ENCODE measurements around the gene RALGPS1.
A peak's percentile ranks its signal among the peaks of the same experiment; 100 is the strongest.

RALGPS1 gene

DNA sequence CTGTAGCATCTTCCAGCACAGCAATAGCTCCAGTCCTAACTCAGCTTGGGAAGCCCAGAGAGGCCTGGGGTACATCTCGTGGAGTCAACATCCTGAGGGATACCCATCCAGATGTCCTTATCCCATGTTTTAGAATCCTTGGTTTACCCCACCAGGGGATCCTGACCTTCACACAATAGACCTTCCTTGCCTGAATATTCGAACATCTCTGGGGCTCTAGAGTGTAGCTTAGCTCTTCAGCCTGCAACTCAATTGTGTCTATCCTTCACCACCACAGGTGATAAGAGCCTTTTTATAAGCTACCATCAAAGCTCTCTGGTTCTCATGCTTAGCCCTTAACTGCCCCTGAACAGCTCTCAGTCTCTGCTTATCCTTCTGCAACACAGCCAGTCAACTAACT lies 7.5 kb upstream of the RALGPS1 start:
- no peak for DNase-seq

DNA sequence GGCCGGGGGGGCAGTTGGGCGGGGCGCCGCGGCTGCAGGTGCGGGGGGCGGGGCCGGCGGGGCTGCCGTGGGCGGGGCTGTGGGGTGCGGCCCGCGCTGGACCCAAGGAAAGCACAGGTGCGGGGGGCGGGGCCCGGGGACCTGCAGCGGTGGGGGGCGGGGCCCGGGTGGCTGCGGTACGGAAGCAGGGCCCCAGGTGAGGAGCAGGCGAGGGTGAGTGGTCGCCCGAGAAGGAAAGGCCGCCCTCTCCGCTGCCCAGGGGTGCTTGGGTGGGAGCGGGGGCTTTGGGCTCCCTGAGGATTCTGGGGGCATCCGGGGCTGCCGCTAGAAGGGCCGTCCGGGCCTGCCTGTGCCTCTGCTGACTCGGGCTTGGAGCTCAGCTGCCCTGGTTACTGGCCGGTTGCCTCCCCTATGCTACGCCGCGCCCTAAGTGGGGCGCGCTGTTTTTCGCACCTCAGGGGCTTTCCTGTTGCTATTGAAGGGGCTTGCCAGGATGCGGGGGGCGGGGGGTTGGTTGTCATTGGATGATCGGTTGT lies 767 bp downstream of the RALGPS1 start:
- DNase-seq: peak; percentile 7 to 40 (median 11)

DNA sequence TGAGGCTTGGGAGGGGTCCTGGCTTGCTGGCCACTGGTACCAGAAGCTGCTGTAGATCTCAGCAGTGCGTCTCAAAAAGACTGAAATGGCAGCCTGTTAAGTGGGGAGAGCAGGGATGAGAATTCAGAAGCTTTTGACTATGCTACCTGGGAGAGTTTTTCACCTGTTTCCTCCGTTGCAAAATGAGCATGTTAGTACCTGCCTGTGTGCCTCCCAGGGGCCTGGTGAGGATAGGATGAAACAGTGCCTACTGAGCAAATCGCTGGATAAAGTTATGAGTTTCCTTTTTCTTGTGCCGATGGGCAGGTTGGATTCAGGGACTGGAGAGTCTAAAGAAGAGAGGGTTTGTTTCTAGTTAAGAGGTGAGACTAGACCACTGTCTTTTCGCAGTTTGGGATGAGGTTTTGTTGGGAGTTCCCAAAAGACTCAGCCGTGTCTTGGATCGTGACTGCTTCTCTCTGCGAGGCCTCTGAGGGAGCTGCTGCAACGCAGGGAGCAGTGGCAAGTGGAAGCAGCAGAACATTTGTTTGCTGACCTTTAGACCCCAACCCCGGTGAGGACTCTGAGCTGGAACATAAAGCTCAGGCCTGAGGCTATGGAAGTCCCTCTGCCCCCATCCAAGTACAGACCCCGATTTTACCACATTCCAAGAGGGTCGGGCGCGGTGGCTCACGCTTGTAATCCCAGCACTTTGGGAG lies 1.4 kb downstream of the RALGPS1 start:
- DNase-seq: no peak

DNA sequence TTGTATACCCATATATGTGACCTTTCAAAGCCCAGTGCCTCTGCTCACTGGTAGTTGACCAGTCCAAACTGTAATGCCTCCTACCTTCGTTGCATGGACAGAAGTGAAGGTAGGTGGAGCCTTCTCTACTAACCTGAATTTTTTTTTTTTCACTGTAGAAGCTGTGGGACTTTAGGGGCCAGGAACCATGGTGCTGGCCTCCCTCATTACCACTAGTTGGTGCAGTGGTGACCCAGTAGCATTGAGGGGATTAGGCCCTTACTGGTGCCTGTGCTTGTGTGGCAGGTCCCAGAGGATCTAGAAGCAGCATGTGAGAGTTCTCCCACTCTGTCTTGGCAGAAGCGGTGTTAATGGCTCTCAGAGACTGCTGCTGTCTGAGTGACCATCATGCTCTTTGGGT lies 2.3 kb downstream of the RALGPS1 start:
- peak in 1 of 5 experiments; percentile 11 for DNase-seq

DNA sequence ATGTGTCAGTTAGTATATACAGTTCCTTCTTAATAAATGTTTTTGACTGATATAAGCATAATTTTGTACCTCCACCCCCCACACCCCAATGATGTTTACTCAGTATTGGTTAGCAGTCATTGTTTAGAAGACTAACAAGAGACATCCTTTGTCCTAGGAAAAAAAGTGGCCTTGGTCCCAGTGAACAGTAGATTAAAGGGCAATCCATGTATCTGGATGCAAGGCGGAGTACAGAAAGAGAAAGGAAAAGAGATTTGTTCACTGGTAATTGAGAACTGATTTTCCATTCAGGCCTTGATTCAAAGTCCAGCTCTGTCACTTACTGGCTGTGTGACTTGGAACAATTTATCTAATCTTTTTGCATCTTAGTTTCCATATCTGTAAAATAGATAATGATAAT lies 4.6 kb downstream of the RALGPS1 start:
- DNase-seq: no peak

DNA sequence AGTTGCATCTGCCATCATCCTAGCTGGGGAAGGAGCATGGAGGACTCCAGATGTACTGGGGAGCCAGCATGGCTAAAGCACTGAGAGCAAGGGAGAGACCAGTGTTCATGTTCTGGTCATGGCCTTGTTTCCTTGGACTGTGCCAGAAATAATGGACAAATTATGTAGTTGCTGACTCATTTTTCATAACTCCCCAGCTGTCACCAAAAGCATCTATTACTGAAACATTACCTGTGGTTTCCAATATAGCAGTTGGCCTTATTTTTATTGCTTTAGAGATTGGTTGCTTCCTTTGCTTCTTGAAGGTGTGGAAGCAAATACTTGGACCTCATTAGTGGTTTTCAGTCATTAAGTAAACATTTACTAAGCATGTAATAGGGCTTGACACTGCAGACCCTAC lies 11.3 kb downstream of the RALGPS1 start:
- DNase-seq: no peak

DNA sequence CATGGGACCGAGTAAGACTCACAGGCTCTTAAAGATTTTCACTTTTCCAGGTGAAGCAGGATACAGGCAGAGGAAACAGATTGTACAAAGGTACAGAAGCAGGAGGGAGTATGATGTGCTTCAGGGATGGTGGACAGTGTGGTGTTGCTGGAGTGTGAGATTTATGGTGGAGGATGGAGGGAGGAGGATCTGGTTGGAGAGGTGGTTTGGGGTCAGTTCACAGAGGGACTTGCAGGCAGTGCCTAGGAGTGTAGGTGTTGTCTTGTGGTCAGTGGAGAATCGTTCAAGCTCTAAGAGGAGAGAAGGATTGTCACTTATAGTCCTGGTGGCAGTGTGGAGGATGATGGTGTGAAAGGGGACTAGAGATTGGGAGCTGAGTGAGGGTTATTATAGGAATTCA lies 11.8 kb downstream of the RALGPS1 start:
- DNase-seq: no peak

DNA sequence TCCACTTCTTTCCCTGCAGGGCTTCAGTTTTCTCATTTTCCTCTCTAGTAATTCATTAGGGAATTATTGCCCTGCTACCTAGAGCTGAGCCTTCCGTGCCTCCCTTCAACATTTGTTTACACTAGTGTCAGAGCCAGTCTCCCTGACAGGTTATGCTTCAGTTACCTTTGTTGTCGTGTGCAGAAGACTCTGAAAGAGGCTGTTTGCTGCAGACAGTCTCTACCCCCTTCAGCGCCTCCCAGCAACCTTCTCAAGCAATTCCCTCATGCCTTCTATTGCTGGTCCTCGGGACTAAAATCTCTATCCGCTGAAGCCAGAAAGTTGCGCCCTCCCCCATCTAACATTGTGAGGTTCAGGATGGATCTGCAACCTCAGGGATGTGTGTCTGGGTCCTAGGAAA lies 12.8 kb downstream of the RALGPS1 start:
- DNase-seq: no peak

DNA sequence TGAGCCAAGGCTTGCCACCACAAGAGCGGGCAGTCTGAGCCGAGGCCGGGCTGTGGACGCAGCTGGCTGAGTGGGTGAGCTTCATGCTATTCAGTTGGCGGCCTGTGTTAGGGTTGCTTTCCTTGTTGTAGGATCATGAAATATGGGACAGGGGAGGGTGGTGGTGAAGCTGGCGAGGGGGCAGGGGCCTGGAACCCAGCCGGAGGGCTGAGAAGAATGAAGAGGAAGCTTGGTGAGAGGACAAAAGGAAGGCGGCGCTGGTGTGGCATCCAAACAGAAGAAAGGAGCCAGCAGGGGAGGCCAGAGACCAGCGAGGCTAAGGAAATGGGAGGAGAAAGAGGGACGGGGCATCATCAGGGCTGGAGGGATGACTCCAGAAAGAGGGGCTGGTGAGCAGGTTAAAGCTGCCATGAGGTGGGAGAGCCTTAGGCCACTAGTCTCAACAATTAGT lies 18.3 kb downstream of the RALGPS1 start:
- no peak for DNase-seq

DNA sequence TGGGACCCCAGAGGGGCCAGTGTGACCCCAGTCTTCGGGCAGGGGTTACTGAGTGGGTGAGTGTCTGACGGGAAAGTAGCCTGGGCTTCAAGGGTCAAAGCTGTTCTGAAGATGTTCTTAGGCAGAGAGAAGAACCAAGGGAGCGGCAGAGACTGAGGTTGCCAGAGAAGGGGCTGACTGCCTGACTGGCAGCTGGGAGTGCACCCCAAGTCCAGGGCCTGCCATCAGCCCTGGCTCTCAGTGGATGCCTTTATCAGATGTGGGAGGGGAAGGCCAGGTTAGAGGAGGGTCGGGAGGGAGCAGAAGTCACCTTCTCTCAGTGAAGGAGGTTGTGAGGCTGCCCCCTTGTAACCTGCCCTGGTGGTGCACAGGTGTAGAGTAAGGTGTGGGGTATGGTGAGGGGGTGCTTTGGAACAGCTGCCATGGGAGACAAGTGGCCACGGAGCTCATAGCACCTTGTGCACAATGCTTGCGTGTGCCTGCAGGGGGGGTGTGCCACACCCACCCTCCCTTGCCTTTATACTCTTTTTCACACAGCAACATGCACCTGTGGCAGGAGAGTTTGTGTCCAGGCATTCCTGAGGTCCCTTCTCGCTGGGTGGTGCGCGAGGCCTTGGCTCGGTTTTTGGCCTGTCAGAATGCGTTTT lies 18.9 kb downstream of the RALGPS1 start:
- DNase-seq: no peak

DNA sequence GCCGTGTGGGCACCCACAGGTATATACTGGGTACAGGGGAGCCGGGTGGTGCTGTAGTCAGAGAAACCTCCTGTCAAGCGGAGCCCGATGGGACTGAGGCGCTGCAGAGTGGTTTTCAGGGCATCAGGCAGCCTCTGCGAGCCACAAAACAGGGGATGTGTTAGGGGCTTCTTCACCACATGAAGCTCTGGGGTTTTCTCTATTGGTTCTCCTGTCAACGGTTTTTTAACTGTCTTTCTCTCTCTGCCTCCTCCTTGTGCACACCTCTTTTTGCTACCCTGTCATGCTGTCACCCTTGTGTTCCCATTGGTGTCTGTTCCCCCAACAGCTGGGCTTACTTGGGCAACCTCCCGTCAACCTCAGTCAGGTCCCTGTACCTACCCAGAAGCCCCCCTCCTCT lies 19.9 kb downstream of the RALGPS1 start:
- DNase-seq: no peak

DNA sequence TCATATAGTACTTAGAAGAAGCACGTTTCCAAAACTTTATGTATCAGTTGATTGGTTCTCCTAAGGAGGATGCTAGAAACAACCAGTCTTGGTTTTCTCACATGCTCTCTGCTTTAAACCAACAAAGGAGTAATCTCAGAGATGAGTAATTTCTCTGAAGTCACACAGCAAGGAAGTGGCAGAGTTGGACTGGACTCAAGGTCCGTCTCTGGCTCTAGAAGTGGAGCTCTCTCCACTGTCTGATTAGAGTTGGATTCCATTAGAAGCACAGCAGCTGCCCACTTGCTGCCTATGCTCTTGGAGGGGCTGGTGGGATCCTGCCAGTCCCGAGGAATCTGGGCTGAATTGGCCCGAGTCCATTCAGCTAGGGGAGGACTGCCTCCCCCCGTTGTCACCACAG lies 21.0 kb downstream of the RALGPS1 start:
- DNase-seq: no peak

DNA sequence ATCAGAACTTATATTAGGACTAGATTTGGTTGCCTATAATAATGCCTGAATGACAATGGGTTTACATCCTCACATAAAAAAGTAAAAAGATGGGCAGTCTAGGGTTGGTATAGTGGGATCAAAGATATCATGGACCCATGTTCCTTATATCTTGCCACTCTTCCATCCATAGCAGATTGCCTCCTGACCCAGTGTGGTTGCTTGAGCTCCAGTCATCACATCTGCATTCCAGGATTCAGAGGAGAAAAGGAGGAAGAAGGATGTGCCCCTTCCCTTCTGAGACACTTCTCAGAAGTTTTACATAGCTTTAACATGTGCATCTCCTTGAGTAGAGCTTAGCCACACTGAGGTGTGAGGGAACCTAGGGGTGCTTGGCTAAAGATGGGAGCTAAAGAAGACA lies 22.9 kb downstream of the RALGPS1 start:
- DNase-seq: no peak

DNA sequence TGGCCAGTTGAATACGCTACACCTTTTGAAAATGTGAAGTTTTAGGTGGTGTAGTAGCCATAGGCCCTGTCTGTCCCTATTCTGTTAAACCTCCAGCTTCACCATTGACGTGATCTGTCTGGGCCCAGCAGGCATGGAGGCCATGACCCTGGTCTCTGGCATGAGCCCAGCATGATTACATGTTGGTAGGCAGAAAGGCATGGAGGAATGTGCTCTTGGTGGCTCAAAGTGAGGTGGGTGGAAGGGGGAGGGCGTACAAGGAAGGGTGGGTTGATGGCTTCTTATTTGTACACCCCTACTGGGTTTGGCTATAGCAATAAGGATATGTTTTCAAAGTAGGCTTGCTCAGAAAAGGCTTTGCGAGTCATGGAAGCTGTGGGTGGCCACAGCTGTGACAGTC lies 23.7 kb downstream of the RALGPS1 start:
- no peak for DNase-seq

DNA sequence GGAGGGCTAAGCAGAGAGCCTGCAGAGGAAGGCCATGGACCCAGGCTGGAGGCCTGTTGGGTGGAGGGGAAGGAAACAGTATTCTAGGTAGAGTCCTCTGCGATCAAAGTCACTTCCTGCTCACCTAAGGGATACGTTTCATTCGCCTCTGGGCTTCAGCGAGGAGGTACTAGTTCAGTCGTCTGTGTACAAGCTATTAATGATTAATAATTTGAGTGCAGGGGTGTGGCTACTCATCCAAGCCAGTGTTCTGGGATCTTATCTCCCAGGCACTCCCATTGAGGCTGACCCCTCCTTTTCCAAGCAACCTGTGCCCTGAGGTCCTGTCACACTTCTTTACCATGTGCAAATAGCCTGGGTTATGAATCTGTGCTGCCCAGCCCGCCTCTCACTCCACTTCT lies 25.2 kb downstream of the RALGPS1 start:
- DNase-seq: no peak

DNA sequence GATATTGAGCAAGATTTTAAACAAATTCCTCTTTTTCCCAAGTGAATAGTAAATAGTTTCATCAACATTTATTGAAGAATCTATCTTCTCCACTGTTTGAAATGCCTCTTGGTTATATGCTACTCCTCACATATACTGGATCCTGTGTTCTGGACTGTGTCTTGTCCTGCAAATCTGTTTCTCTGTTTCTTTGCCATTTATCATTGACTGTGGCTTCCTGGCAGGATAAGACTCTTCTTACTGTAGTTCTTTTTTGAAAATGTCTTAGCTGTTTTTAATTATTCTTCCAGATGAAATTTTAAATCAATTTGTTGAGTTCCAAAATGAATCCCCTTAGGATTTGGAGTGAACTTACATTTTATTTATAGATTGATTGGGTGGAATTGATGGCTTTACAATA lies 27.8 kb downstream of the RALGPS1 start:
- no peak for DNase-seq

DNA sequence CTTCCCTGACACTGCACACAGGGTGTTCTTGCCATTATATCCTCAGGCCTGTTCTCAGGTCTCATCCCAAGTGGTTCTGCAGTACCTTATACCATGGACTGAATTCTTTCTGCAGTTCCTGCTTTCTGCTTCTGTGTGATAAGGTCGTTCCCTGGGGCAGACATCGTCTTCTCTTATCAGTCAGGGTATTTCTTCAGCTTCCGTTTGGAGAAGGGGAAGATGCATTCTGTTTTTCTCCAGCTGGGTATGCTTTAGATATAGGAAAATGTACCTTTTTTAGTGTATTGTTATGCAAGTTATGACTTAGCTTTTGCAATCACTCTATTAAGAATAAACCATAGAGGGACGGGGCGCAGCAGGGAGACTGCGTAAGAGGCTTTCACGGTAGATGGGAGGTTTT lies 31.1 kb downstream of the RALGPS1 start:
- DNase-seq: no peak

DNA sequence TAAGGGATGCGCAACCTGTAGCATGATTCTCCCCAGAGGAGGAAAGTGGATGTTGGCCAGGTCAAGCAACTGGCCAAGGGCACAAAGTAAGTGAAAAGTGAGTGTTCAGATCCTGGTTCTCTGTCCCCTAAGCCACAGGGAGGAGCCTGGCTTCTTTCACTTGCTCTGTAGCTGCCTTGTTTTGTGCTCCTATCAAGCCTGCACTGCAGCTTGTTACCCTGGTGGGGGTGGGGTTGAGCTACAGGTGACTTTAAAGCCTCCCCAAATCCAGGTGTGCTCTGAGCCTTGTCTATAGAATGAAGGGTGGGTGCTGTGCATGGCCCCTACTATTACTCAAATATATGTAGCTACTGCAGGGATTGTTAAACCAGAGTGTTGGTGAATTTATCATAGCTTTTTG lies 32.9 kb downstream of the RALGPS1 start:
- DNase-seq: peak in 1 of 5 experiments; percentile 25

DNA sequence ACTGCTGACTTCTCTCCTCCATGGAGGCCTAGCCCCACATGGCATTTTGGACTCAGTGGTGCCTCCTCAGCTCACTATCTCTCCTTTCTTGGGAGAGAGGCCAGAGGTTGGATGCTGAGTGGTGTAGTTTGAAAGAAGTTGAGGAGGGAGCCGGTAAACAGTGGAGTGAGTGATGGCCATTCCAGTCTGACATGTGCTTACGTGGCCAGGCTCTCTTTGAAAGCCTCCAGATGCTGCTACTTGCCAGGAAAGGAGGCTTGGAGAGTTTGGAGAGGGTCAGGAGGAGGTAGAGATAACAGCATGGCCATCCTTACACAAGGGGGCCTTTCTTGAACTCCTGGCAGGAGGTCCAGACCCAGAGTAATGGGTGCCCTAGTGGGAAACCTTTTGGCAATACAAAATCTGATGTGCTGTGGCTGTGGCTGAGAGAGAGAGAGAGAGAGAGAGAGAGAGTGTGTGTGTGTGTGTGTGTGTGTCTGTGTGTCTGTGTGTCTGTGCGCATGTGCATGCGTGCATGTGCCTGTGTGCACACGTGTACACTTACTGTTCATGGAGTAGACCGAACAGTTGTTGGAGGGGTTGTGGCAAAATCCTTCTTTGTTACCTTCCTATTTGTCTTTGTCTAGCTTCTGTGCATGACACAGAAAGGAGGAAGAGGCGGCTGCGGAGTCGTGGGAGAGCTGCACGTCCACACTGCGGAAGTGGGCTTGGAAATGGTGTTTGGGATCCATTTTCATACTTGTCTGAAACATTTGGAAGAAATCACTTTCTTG lies 37.8 kb downstream of the RALGPS1 start:
- no peak for DNase-seq

DNA sequence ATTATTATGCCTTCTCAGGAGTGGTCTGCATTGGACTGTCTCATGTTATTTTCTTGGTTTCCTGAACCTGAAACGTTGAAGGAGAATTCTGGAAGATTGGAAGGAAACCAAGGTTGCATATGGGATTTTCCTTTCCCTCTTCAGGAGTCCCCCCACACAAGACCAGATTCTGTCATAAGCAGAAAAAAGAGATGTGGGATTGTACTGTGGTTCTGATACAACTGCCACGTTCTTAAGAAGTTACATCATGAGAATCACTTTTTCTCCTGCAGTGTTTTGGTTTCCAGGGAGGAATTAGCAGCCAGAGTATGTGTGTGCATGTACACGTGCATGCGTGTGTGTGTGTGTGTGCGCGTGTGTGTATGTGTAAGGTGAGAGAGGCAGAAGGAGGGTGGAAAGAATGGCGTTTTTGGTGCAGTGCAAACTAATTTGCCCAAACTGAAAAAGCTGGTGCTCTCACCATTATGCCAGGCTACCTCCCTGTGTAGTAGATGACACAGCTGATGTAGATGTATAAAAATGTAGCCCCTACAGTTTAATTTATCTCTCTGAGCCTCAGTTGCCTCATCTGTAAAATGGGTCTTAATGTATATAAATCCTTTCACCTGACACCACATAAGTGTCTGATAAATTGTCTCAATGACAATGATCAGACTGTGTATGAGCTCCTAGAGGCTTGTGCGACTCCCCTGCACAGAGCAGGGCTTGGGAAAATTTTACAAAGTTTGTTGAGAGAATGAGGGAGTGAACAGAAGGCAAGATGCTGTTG lies 38.6 kb downstream of the RALGPS1 start:
- DNase-seq: no peak

DNA sequence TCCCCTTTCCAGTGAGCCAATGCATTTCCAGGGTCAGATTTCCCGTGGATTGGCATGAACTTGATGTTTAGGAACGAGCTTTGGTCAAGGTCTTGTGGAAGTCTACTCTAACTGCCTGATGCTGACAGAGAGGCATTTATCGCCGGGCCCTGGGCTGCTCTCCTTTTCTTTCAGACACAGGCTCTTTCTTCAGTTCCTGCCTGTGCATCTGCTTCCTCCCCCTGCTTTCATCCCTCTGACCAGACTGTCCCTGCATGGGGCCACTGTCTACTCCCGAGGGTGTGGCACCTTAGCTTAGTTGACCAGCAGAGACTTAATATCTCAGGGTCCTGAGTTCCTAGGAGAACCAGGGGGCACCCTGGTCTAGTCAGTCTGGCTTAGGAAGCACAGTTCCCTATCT lies 41.2 kb downstream of the RALGPS1 start:
- DNase-seq: no peak

DNA sequence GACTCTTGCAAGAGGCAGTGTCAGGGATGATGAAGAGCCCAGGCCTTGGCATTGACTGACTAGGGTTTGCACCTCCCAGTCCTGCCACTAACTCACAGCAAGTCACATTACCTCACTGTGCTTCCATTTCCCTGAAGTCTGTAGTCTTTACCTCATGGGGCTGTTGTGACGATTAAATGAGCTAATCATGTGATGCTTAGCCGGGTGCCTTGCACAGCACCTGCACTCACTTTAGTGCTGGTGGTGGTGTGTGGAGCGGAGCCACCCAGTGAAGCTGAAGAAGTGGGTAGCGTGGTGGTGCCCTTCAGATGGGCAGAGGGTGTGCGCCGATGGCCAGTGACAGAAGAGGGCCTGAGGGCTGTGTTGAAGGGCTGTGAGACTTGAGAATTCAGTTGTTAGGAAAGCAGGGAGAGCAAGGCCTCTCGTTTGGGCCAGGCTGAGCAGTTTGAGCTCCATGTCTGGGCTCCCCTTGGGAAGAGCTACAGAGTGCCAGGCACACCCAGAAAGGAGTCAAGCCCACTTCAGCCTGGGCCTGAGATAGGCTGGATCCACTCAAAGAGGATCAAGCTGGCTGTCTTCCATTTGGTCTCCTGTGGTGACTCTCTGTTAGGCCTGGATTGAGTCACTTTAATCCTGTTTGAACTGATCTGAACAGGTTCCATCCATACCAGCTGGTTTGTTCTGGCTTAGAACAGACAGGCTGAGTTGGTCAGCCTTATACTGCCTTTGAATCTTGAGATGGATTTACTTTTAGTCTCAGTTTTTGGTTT lies 42.5 kb downstream of the RALGPS1 start:
- no peak for DNase-seq
